ENCODE results near the gene RAD51AP2. TPM values are rescaled to one million over a fixed set of nuclear protein-coding genes. Genes with fewer than 3 reads are reported as not detected.

RAD51AP2 gene
- total and polyA plus RNA-seq, 2 of the 13 experiments (the other 11 are each of a cell fraction or from before 2014, with no cell fraction given), result 0.11 to 0.12 TPM

DNA sequence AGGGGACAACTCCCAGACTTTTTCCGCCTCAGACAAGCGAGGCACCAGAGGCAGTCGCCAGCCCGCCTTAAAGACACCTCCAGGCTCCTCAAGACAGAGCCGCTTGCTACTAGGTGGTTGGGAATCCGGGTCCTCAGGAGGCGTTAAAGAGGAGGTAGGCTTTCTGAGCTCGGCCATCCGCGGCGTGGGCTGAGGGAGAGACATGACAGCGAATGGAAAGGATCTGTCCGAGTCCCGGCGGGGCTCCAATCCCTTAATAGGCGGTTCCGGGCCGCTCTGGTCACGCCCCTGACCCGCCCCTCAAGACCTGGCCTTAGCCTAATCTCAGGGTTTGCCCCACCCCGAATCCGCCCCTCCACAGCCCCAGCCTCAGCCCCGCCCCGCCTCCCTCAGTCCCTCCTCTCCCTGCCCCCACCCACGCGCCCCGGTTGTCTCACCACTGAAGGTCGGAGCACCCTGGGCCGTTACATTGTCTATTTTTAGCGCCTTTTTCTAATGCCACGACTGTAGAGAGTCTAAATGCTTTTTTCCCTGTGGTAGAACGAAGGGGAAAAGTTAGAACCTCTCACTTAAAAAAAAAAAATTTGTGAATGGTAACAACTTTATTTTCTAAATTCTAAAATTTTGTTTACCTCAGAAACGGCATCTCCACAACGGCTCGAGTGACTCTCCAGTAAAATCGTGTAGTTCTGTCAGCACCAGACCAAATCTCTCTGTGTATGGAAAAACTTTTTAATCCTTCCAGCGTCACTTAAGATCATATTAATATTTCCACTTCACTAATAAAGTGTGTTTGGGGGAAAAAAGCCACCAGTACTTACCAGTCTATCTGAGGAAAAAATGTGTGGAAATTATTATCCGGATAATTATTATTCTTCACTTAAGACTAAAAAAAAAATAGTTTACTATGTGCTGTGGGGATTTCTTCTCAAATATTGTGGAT is at the start of gene RAD51AP2 (continued):
- TF ChIP-seq ETV5 (CRISPR knock-in tag; IDR thresholded peaks at IDR 0.05; ENCODE audit: borderline replicate concordance), result no peak
- peak; percentile 85; the same call in 1 of the 2 replicates for TF ChIP-seq MAZ (IDR thresholded peaks at IDR 0.05; ENCODE audit: borderline replicate concordance, low read depth, low read length)
- TF ChIP-seq MAZ (CRISPR knock-in tag; IDR thresholded peaks at IDR 0.05; ENCODE audit: low read depth), result peak; percentile 66
- TF ChIP-seq ZNF138 (CRISPR knock-in tag; IDR thresholded peaks at IDR 0.05; ENCODE audit: low read depth), result no peak
- TF ChIP-seq NR0B2 (CRISPR knock-in tag; IDR thresholded peaks at IDR 0.05), result no peak
- peak; percentile 48; the same call in 1 of the 2 replicates for TF ChIP-seq ZMYM4 (CRISPR knock-in tag; IDR thresholded peaks at IDR 0.05)
- no peak for TF ChIP-seq ZNF510 (CRISPR knock-in tag; IDR thresholded peaks at IDR 0.05; ENCODE audit: low read depth)
- no peak for TF ChIP-seq FLYWCH1 (CRISPR knock-in tag; IDR thresholded peaks at IDR 0.05)
- no peak for TF ChIP-seq ZNF432 (CRISPR knock-in tag; IDR thresholded peaks at IDR 0.05; ENCODE audit: borderline replicate concordance)
- TF ChIP-seq ZNF33A (CRISPR knock-in tag; IDR thresholded peaks at IDR 0.05; ENCODE audit: borderline replicate concordance), result no peak
- no peak for TF ChIP-seq HMG20A (CRISPR knock-in tag; IDR thresholded peaks at IDR 0.05; ENCODE audit: borderline replicate concordance)
- TF ChIP-seq ZFP36L2 (CRISPR knock-in tag; IDR thresholded peaks at IDR 0.05), result no peak
- TF ChIP-seq DNMT3B (CRISPR knock-in tag; conservative IDR thresholded peaks at IDR 0.05), result no peak
- TF ChIP-seq NPAS2 (CRISPR knock-in tag; IDR thresholded peaks at IDR 0.05; ENCODE audit: borderline replicate concordance), result no peak
- TF ChIP-seq, protein P1, sequence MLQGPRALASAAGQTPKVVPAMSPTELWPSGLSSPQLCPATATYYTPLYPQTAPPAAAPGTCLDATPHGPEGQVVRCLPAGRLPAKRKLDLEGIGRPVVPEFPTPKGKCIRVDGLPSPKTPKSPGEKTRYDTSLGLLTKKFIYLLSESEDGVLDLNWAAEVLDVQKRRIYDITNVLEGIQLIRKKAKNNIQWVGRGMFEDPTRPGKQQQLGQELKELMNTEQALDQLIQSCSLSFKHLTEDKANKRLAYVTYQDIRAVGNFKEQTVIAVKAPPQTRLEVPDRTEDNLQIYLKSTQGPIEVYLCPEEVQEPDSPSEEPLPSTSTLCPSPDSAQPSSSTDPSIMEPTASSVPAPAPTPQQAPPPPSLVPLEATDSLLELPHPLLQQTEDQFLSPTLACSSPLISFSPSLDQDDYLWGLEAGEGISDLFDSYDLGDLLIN (CRISPR knock-in tag; IDR thresholded peaks at IDR 0.05; ENCODE audit: borderline replicate concordance), result 0 out of 2 replicates have a peak, but pooled peaks have one; percentile 6
- TF ChIP-seq SP2 (CRISPR knock-in tag; IDR thresholded peaks at IDR 0.05), result peak; percentile 50; the same call in 1 of the 2 replicates
- no peak for TF ChIP-seq GRHL1 (CRISPR knock-in tag; conservative IDR thresholded peaks at IDR 0.05)
- TF ChIP-seq ZNF850 (CRISPR knock-in tag; conservative IDR thresholded peaks at IDR 0.05), result no peak
- peak; percentile 92 for TF ChIP-seq TBL1XR1 (IDR thresholded peaks at IDR 0.05; ENCODE audit: borderline replicate concordance, low read length, partially characterized antibody)
- no peak for TF ChIP-seq ARNT (IDR thresholded peaks at IDR 0.05)
- no peak for TF ChIP-seq HHEX (CRISPR knock-in tag; IDR thresholded peaks at IDR 0.05)
- no peak for TF ChIP-seq KAT7 (CRISPR knock-in tag; IDR thresholded peaks at IDR 0.05; ENCODE audit: borderline replicate concordance)
- TF ChIP-seq, protein P2, sequence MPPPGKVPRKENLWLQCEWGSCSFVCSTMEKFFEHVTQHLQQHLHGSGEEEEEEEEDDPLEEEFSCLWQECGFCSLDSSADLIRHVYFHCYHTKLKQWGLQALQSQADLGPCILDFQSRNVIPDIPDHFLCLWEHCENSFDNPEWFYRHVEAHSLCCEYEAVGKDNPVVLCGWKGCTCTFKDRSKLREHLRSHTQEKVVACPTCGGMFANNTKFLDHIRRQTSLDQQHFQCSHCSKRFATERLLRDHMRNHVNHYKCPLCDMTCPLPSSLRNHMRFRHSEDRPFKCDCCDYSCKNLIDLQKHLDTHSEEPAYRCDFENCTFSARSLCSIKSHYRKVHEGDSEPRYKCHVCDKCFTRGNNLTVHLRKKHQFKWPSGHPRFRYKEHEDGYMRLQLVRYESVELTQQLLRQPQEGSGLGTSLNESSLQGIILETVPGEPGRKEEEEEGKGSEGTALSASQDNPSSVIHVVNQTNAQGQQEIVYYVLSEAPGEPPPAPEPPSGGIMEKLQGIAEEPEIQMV (CRISPR knock-in tag; IDR thresholded peaks at IDR 0.05; ENCODE audit: low read depth), result no peak

Measured in HepG2 (cell line).